Panc1 (cell line): Measurements from ENCODE around the gene RAB6B.

Source experiments
- CTCF ChIP-seq: fragments of 450-650 bp; IDR thresholded peaks from 2 replicates; pipeline ENCODE4 v1.5.1; 2017; ENCODE audit warnings: mild to moderate bottlenecking
- POLR2AphosphoS5 ChIP-seq: IDR thresholded peaks from 2 replicates; pipeline ENCODE4 v1.6.1; 2012; ENCODE audit warnings: mild to moderate bottlenecking, low read depth, low read length, moderate library complexity

DNA sequence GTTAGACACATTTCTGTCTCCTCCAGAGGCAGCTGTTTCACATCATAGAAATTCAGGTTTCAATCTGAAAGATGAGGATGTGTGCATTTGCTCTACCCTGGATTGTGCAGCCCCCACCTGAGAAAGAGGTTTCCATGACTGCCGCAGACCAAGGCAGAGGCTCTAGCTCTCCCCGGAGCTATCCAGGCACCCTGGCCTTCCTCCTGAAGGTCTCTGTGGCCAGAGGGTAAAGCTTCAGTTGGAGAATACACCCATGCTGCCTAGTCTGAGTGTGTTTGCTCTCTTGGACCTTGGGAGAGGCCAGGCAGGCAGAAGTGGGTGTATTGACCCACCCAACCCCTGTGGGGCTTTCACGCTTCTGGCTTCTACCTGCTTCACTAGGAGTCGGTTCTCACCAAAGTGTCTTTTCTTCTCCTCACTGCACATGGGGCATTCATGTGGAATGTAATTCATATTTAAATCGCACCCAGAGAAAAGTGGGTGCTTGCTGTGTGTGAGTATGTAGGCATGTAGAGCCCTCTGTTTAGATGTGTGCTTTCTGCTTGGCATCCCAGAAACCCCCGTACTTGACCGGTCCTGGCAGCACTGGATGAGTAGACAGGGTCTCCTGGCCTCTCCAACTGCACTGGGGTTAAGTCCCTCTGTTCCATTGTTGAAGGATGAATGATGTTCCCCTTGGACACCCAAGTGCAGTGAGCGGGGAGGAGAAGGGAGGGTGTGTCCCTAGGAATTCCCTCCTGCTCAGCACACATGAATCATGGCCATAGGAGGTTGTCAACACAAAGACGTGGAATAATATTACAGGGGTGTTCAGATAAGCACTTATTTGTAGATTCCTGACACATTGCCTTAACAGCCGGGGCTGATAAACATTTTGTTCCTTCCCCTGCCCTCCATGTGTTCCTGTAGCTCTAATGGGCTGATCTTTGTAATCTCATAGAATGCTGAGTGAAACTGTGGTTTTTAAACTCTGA, 20.3 kb upstream of the RAB6B start:
- TF ChIP-seq CTCF (no peak), POLR2AphosphoS5 (no peak)
